AG10803 (cell line): ENCODE results near the gene MYL7.

Source experiments
- DNase-seq: peaks from one replicate; pipeline ENCODE4 v3.0.0; 2010; ENCODE audit warnings: low read depth
- H3K4me3 ChIP-seq: 2 replicates; pipeline ENCODE4 v1.5.1; 2011; ENCODE audit warnings: mild to moderate bottlenecking, low read length, control low read depth
- TF ChIP-seq, protein P1 (sequence below): conservative IDR thresholded peaks from 2 replicates; pipeline ENCODE4 v1.5.1; 2011; ENCODE audit warnings: mild to moderate bottlenecking, low read length, control low read depth, inconsistent platforms

The MYL7 gene

DNA sequence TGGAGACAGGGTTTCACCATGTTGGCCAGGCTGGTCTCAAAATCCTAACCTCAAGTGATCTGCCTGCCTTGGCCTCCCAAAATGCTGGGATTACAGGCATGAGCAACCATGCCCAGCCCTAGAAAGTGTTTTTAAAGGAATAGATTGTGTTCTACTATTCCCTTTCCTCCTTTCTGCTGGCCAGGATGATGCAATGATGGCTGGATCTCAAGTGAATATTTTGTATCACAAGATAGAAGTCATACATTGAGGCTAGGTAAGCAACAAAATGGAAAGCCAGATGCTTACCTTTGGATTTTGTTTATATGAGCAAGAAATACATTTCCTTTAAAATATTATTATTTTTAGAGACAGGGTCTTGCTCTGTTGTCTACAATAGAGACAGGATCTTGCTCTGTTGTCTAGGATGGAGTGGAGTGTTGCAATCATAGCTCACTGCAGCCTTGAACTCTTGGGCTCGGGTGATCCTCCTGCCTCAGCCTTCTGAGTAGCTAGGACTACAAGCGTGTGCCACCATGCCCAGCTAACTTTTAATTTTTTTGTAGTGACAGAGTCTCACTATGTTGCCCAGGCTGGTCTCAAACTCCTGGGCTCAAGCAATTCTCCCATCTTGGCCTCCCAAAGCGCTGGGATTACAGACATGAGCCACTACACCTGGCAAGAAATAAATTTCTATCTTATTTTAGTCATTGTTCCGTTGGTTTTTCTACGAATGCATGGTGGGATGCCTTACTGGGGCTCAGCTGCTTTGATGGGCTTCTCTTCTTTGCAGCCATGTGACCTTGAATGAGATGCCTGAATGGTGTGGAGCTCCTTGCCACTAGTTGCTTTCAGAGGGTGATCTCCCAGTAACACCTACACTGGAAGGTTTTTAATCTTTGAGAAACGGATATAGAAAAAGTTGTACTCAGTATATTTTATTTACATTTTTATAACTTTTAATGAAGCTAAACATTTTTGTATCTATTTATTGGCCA, 42.8 kb downstream of the MYL7 start:
- H3K4me3 ChIP-seq, result no peak overlapping the region
- TF ChIP-seq, protein P1, sequence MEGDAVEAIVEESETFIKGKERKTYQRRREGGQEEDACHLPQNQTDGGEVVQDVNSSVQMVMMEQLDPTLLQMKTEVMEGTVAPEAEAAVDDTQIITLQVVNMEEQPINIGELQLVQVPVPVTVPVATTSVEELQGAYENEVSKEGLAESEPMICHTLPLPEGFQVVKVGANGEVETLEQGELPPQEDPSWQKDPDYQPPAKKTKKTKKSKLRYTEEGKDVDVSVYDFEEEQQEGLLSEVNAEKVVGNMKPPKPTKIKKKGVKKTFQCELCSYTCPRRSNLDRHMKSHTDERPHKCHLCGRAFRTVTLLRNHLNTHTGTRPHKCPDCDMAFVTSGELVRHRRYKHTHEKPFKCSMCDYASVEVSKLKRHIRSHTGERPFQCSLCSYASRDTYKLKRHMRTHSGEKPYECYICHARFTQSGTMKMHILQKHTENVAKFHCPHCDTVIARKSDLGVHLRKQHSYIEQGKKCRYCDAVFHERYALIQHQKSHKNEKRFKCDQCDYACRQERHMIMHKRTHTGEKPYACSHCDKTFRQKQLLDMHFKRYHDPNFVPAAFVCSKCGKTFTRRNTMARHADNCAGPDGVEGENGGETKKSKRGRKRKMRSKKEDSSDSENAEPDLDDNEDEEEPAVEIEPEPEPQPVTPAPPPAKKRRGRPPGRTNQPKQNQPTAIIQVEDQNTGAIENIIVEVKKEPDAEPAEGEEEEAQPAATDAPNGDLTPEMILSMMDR, result no peak
- DNase-seq, result no peak

DNA sequence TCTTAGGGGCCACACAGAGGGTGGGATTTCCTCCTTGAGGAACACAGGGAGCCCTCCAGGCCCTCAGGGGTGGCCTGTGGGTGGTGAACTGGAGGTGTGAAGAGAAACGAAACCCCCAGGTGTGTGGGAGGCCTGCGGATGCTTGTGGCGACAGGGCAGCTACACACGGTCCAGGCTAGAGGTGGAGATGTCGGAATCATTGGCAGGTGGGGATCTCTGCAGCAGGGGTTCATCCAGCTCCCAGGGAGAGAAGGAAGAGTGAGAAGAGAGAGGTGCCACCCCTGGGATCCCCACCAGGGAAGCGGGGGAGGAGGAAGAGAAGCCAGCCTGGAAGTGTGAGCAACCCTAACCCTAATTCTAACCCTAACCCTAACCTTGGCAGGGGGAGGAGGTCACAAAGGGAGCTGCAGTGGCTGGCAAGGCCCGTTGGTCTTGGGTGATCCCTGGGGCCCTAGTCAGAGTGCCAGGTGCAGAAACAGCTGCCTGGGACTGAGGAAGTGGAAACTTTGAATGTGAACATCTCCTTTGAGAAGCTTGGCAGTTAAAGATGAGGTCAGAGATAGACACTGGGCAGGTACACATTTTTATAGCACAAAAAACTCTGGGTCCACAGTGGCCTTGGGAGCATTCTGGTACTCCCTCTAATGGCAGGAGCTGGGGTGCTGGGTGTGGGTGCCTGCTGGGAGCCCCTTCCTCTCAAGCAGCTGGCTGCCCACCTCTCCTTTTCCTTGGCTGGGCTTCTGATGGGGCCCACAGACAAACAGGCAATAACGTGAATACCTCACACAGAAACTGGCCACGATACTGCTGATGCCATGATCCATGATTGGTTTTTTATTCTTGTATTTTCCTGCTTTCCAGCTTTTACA, 43.8 kb downstream of the MYL7 start:
- DNase-seq, result no peak
- no peak overlapping the region for H3K4me3 ChIP-seq
- TF ChIP-seq, protein P1, result no peak

DNA sequence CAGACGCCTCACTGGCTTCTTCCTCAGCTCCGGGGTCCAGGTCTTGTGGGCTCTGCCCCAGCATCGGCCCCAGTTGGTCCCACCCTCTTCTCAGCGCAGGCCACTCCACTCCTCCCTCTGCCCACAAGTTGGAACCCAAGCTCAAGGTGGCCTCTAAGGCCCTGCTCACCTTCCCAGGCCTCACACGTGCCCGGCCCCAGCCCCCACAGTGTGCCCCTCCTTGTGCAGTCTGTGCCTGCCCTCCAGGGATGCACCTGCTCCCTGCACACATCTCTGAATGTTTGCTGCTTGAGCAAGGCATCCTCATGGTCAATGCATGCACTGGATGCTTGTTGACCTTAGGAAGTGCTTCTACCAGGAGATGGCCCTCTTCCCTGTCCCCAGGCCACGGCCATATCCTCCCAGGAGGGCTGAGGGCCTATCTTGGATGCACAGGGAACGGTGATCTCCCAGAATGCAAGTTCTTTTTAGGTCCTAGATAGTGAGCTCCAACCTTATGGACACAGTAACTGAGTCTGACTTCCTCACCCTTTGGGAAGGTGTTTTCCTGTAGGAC, 44.7 kb downstream of the MYL7 start:
- no peak for DNase-seq
- no peak overlapping the region for H3K4me3 ChIP-seq
- TF ChIP-seq, protein P1, result no peak

DNA sequence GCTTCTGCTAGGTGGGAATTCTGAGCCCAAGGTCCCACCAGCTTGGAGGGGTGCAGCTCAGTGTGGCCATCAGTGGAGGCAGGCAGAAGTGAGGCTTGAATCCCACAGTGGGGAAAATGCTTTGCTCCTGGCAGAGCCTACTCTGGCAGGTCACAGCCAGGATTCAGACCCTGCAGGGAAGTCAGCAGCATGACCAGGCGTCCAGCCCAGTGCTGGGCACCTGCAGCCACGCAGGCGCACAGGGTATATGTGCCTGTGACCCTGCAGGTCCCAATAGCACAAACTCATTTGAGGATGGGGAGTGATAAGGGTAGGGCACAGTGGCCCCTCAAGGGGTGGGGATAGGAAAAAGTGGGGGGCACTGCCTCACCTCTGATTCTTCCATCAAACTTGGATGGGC, 45.4 kb downstream of the MYL7 start:
- TF ChIP-seq, protein P1, result no peak
- no peak for DNase-seq
- no peak overlapping the region for H3K4me3 ChIP-seq

DNA sequence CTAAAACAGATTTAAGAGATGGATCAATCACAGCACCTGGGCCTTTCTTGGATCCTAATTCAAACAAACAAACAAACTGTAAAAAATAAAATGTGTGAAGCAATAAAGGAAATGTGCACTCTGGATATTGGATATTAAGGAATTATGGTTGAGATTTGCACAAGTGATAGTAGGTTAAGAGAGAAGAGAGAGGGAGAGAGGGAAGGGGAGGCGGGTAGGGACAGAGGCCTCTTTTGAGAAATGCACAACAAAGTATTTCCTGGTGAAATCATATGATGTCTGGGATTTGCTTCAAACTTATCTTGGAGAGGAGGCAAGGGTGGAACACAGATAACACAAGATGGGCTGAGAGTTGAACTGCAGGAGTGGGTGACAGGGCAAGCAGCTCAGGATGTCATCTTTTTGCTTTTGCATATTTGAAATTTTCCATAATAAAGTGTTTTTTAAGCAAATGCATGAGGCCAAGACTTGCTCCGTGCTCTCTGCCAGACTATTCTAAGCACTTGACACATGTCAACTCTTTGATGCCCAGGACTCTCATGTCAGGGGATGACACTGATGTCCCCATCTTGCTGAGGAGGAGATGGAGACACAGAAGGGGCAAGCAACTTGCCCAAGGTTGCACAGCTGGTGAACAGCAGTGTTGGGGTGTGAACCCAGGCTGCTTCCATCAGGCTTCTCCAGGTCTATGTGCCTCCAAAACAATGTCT, 46.1 kb downstream of the MYL7 start:
- TF ChIP-seq, protein P1, result no peak
- H3K4me3 ChIP-seq, result no peak overlapping the region

DNA sequence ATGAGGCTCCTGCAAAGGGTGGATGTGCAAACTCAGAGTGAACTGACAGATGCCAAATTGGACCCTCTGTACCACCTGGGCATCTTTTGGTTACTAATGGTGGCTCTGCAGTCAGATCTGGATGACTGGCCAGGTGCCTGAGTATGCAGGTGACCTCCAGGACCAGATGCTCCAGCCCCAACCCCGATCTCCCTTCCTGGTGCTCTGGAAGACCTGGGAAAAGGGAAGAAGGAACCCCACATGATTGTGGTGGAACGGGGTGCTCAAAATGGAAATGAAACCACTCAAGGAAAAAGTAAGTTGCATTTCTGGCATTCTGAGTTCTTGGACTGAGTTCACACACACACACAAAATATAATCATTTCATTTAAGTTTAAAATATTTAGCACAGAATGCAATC, 46.8 kb downstream of the MYL7 start:
- DNase-seq, result no peak
- no peak overlapping the region for H3K4me3 ChIP-seq
- TF ChIP-seq, protein P1, result no peak

More for the DNA sequence above, 46.1 kb downstream of the MYL7 start:
- no peak for DNase-seq
